ENCODE measurements around the gene SAMD9. TPM values are rescaled to one million over a fixed set of nuclear protein-coding genes. Genes with fewer than 3 reads are reported as not detected.
"Not testable (repeated sequence)": the region's sequence is repeated elsewhere in the genome, so short reads cannot be mapped to it uniquely, and the experiment has no call there.

SAMD9 gene
- total and polyA plus RNA-seq, 2 donors (not counting 3 experiments of a cell fraction or from before 2014, with no cell fraction given): 0.92 to 6.8 TPM

GRCh38 chr7:93060025-93060424 is 57.8 kb downstream of the SAMD9 start:
- H3K36me3 ChIP-seq (ENCODE audit: control insufficient read depth in 2 of 2, extremely low read depth in 1 of 2, insufficient read depth in 2 of 2, low read length in 2 of 2): no peaks in the 10 kb centered on the region
- H3K4me1 ChIP-seq (ENCODE audit: control insufficient read depth, extremely low read depth, insufficient read depth, low read length): no peaks in the 10 kb centered on the region
- TF ChIP-seq CTCF (IDR thresholded peaks at IDR 0.05; ENCODE audit: extremely low read depth in 1 of 2, insufficient read depth in 1 of 2, low read depth in 1 of 2, low read length in 2 of 2): no peak
- TF ChIP-seq, protein P1, sequence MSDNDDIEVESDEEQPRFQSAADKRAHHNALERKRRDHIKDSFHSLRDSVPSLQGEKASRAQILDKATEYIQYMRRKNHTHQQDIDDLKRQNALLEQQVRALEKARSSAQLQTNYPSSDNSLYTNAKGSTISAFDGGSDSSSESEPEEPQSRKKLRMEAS (IDR thresholded peaks at IDR 0.05; ENCODE audit: insufficient read depth, insufficient read length): no peak
- no peak for TF ChIP-seq FOS (IDR thresholded peaks at IDR 0.05; ENCODE audit: borderline replicate concordance, insufficient read depth, low read length)
- no peak for TF ChIP-seq EZH2 (IDR thresholded peaks at IDR 0.05; ENCODE audit: borderline replicate concordance, low read depth, low read length, severe bottlenecking)
- TF ChIP-seq GATA2 (IDR thresholded peaks at IDR 0.05; ENCODE audit: insufficient read depth, insufficient read length, low read depth, low read length): no peak
- no peak for TF ChIP-seq JUN (IDR thresholded peaks at IDR 0.05; ENCODE audit: borderline replicate concordance, insufficient read depth, insufficient read length, low read depth)
- TF ChIP-seq MYC (IDR thresholded peaks at IDR 0.05; ENCODE audit: low read depth, low read length): no peak
- TF ChIP-seq POLR2AphosphoS5 (IDR thresholded peaks at IDR 0.05; ENCODE audit: insufficient read depth, low read depth, low read length): no peak
- H3K9me3 ChIP-seq (replicated peaks; ENCODE audit: control insufficient read depth, insufficient read depth, low read length): no peaks in the 10 kb centered on the region
- no peak overlapping the region for H3K9ac ChIP-seq (replicated peaks; ENCODE audit: extremely low read depth, insufficient read depth, low read length)
- BruUV-seq (replicated peaks): no TSS peak
- intact Hi-C loops (cut with micrococcal nuclease) (no loop called here), dilution Hi-C loops (cut with MboI; ENCODE audit: extremely low pct_ligation_motif_present, low sequenced_read_pairs) (no loop called here)
- no peak overlapping the region for H2AFZ ChIP-seq (ENCODE audit: low read depth, low read length)
- POLR2A ChIA-PET: no interaction called here
- FAIRE-seq: no peak
- no peaks in the 10 kb centered on the region for H4K20me1 ChIP-seq (replicated peaks; ENCODE audit: control insufficient read depth, extremely low read depth, insufficient read depth, low read length)
- H3K79me2 ChIP-seq (ENCODE audit: control insufficient read depth, insufficient read depth, low read length): no peaks in the 10 kb centered on the region
- H3K9me1 ChIP-seq (replicated peaks; ENCODE audit: control insufficient read depth, extremely low read depth, insufficient read depth, low read length): no peaks in the 10 kb centered on the region
- H3K4me3 ChIP-seq (replicated peaks in 1 of 3; ENCODE audit: insufficient read depth in 1 of 3, low read depth in 1 of 3, low read length in 3 of 3): no peak overlapping the region
- no peak for DNase-seq (ENCODE audit: low read depth, low spot score)
- H3K27ac ChIP-seq (ENCODE audit: insufficient read depth, low read depth, low read length): no peak overlapping the region
- H3K27me3 ChIP-seq (ENCODE audit: control insufficient read depth in 2 of 2, insufficient read depth in 2 of 2, low read length in 2 of 2): peaks cover 10 to 12% of the 10 kb centered on the region in 2 experiments
- CTCF ChIA-PET: no interaction called here
- no peak overlapping the region for H3K4me2 ChIP-seq (ENCODE audit: insufficient read depth, low read length)

DNA sequence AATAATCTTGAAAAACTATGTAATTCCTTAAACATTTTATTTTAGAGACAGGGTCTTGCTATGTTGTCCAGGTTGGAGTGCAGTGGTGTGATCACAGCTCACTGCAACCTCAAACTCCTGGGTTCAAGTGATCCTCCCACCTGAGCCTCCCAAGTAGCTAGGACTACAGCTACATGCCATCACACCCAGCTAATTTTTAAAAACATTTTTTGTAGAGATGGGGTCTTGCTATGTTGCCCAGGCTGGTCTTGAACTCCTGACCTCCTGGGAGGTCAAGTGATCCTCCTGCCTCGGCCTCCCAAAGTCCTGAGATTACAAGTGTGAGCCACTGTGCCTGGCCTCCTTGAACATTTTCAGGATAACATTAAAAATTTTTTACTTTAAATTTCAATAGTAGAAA is 61.2 kb downstream of the SAMD9 start:
- intact Hi-C loops (cut with micrococcal nuclease): loop anchor here (5.0 kb wide), 2 partner anchors 529 to 809 kb away; partner anchors contain the start of genes ANKIB1, KRIT1, PEX1 and RBM48
- H3K79me2 ChIP-seq (ENCODE audit: control insufficient read depth, insufficient read depth, low read length); H2AFZ ChIP-seq (ENCODE audit: low read depth, low read length); H3K4me2 ChIP-seq (ENCODE audit: insufficient read depth, low read length); H3K9me1 ChIP-seq (replicated peaks; ENCODE audit: control insufficient read depth, extremely low read depth, insufficient read depth, low read length); DNase-seq (ENCODE audit: low read depth, low spot score); H3K4me3 ChIP-seq (replicated peaks in 1 of 3; ENCODE audit: insufficient read depth in 1 of 3, low read depth in 1 of 3, low read length in 3 of 3); H3K9me3 ChIP-seq (replicated peaks; ENCODE audit: control insufficient read depth, insufficient read depth, low read length); POLR2A ChIA-PET; H3K36me3 ChIP-seq (ENCODE audit: control insufficient read depth in 2 of 2, extremely low read depth in 1 of 2, insufficient read depth in 2 of 2, low read length in 2 of 2); H4K20me1 ChIP-seq (replicated peaks; ENCODE audit: control insufficient read depth, extremely low read depth, insufficient read depth, low read length); H3K4me1 ChIP-seq (ENCODE audit: control insufficient read depth, extremely low read depth, insufficient read depth, low read length); dilution Hi-C loops (cut with MboI; ENCODE audit: extremely low pct_ligation_motif_present, low sequenced_read_pairs); FAIRE-seq; H3K27me3 ChIP-seq (ENCODE audit: control insufficient read depth in 2 of 2, insufficient read depth in 2 of 2, low read length in 2 of 2); BruUV-seq (replicated peaks); H3K27ac ChIP-seq (ENCODE audit: insufficient read depth, low read depth, low read length); H3K9ac ChIP-seq (replicated peaks; ENCODE audit: extremely low read depth, insufficient read depth, low read length): not testable (repeated sequence)
- CTCF ChIA-PET: interaction anchor here (0.6 to 2.0 kb wide), 2 partner anchors 41 to 436 kb away, joined by 3 to 12 read pairs; no protein-coding TSS in a partner anchor
